ENCODE results near the gene RAB3IP.

DNA sequence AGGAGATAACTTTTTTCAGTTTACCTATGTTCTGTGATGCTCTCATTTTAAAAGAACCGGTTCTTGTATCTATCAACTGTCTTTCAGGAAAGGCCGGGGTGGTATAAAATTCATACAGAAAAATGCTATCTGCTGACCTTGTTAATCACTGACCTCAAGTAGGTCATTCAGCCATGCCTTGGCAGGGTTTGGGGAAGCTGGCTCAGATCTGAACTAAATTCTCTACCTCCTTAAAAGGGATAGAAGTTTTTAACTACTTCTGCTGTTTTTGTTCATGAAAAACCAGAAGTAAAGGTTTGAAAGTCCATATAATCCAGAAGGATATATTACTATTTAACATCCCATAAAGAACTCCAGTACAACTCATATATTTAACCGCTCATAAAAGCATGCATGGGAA lies 96.4 kb downstream of the RAB3IP start:
- TF ChIP-seq, protein P1, sequence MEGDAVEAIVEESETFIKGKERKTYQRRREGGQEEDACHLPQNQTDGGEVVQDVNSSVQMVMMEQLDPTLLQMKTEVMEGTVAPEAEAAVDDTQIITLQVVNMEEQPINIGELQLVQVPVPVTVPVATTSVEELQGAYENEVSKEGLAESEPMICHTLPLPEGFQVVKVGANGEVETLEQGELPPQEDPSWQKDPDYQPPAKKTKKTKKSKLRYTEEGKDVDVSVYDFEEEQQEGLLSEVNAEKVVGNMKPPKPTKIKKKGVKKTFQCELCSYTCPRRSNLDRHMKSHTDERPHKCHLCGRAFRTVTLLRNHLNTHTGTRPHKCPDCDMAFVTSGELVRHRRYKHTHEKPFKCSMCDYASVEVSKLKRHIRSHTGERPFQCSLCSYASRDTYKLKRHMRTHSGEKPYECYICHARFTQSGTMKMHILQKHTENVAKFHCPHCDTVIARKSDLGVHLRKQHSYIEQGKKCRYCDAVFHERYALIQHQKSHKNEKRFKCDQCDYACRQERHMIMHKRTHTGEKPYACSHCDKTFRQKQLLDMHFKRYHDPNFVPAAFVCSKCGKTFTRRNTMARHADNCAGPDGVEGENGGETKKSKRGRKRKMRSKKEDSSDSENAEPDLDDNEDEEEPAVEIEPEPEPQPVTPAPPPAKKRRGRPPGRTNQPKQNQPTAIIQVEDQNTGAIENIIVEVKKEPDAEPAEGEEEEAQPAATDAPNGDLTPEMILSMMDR (conservative IDR thresholded peaks at IDR 0.05; ENCODE audit: low read length) = no peak
- TF ChIP-seq EZH2phosphoT487 (IDR thresholded peaks at IDR 0.05; ENCODE audit: borderline replicate concordance) = no peak
